Stimulated activated naive CD4-positive, alpha-beta T cell (primary cell): Measurements from ENCODE around the gene RBL1.
A peak's percentile ranks its signal among the peaks of the same experiment; 100 is the strongest.
"Not testable (repeated sequence)": the region's sequence is repeated elsewhere in the genome, so short reads cannot be mapped to it uniquely, and the experiment has no call there.

Source experiments
- DNase-seq, 6 experiments: peaks; one replicate each; lab custom pipeline; 2025; lab: John Stamatoyannopoulos, UW

The RBL1 gene, protein sequence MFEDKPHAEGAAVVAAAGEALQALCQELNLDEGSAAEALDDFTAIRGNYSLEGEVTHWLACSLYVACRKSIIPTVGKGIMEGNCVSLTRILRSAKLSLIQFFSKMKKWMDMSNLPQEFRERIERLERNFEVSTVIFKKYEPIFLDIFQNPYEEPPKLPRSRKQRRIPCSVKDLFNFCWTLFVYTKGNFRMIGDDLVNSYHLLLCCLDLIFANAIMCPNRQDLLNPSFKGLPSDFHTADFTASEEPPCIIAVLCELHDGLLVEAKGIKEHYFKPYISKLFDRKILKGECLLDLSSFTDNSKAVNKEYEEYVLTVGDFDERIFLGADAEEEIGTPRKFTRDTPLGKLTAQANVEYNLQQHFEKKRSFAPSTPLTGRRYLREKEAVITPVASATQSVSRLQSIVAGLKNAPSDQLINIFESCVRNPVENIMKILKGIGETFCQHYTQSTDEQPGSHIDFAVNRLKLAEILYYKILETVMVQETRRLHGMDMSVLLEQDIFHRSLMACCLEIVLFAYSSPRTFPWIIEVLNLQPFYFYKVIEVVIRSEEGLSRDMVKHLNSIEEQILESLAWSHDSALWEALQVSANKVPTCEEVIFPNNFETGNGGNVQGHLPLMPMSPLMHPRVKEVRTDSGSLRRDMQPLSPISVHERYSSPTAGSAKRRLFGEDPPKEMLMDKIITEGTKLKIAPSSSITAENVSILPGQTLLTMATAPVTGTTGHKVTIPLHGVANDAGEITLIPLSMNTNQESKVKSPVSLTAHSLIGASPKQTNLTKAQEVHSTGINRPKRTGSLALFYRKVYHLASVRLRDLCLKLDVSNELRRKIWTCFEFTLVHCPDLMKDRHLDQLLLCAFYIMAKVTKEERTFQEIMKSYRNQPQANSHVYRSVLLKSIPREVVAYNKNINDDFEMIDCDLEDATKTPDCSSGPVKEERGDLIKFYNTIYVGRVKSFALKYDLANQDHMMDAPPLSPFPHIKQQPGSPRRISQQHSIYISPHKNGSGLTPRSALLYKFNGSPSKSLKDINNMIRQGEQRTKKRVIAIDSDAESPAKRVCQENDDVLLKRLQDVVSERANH

DNA sequence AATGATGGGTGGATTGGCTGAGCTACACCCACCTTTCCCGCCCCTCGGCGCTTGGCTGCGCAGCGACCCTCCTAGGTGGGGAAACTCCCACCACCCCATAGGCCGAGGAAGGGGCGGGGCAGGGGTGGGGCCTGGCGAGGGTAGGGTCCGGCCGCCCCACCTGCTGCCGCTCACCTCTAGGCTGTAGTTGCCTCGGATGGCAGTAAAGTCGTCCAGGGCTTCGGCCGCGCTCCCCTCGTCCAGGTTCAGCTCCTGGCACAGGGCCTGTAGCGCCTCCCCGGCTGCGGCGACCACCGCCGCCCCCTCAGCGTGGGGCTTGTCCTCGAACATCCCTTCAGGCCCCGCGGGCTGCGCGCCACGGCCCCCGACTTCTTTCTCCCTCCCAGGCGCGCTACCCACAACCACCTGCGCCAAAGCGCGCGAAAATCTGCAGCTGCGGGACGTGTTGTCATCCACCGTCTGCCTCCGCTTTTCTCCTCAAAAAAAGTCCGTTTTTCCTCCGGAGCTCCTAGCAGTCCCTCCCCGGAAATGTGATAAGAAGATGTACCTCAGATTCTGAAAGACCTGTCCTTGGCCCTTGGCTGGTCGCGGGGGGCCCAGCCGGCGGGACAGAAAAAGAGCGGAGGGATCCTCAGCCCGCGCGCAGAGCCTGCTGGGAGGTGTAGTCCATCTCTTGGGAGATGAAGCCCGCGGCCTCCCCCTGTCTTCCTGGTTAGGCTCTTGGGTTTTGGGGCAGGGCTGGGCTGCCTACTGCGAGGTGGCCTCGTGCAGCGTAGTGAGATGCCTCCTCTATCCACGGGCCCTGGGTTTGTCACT, at the start of gene RBL1:
Gene RBL1, minus strand, starts transcription at position 399 of the 816 bp plus-strand sequence. Its CDS starts 69 bp downstream, at position 330.
- peak; percentile 71 to 98 (median 86) for DNase-seq

DNA sequence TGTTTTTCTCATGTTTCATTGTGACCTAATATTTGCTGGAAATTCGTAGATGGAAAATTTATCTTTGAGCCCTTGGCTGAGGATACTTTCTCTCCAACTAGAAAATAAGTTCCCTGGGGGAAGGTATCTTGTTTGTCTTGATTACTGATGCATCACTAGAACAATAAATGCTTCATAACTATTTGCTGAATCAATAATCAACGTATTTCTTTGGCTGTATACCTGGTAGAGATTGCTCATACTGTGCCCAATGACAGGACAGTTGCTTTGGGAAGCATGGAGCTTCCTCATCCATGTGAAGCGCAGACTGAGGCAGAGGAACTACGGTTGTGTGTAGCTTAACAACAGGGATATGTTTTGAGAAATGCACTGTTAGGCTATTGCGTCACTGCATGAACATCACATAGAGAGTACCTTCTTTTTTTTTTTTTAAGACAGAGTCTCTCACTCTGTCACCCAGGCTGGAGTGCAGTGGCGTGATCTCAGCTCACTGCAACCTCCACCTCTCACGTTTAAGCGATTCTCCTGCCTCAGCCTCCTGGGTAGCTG, 49.1 kb upstream of the RBL1 start:
- no peak for DNase-seq

DNA sequence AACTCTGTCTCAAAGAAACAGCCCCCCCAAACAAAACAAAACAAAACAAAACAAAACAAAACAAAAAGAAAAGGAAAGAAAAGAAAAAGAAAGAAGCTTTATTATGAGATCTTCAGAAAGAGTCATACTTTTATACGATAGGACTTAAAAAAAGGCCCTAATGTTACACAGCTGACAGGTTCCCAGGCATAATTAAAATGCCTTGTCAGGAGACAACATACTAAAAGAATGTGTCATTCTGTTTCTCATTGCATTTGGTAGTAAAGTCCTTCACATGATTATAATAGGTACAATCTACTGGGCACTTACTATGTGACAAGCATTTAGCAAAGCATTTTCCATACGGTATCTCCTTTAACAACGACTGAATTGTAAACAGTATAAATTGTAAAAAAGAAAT, 46.9 kb upstream of the RBL1 start:
- no peak for DNase-seq

DNA sequence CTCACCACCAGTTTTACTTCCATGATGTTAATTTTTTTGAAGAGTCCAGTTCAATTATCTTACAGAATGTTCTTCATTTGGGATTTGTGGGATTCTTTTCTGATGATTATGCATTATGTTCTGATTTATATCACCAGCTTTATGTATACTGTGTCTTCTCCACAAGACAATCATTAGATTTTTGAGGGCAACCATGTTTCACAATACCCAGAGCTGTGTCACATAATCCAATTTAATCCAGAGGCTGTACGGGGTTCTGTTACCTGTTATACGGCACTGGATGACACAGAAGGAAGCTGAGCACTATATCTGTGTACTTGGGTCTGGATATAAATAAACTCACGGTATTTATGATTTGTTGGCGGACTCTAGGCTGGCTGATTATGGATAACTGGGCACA, 41.8 kb upstream of the RBL1 start:
- no peak for DNase-seq

DNA sequence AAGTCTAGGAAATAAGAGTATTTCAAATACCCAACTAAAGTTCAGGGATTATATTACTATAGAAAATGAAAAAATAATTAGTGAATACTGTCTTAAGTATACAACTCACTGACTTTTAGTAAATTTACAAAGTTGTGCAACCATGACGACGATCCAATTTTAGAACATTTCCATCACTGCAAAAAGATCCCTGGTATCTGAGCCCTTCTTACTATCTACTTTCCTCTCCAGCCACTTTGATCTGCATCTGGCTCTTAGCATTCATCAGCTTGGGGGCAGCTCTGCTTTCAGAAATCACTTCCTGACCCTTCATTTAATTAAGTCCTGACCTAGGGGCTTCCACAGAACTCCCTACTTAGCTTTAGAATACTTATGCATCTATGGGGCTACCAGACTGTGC, 38.2 kb upstream of the RBL1 start:
- no peak for DNase-seq

DNA sequence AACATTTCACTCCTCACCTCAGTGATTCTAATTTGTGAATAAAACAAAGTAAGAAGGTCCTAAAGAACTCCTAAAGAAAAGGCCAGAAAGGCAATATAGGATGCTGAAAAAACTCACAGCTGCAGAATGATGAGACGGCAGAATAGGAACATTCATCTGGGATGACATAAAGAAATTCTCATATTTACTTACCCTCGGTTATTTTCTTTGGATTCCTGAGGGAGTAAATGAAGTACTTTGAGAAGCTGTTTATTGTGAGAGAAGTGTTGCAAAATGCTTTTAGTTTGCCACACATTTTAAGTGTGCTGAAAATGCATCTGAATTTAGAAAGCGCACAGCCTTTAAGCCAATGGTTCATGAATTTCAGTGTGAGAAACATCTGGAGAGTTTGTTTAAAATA, 35.7 kb upstream of the RBL1 start:
- no peak for DNase-seq

DNA sequence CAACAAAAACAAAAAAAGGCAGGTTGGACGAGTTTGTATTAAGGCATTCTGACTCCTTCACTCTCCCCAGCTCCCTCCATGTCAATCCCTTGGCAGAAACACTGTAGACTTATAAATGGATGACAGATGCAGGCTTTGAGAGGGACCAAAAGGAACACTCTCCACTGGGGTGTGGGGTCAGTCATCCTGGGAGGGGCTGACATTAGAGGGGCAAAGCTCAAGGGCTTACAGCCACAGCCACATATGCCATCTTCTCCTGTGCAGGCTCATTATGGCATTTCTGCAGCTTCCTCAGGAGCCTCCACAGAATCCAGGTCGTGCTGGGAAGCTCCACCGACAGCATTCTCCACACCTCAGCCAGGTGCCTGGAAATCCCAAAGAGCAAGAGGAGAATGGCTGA, 33.0 kb upstream of the RBL1 start:
- no peak for DNase-seq

DNA sequence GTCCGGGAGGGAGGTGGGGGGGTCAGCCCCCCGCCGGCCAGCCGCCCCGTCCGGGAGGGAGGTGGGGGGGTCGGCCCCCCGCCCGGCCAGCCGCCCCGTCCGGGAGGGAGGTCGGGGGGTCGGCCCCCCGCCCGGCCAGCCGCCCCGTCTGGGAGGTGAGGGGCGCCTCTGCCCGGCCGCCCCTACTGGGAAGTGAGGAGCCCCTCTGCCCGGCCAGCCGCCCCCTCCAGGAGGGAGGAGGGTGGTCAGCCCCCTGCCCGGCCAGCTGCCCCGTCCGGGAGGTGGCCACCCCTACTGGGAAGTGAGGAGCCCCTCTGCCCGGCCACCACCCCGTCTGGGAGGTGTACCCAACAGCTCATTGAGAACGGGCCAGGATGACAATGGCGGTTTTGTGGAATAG, 30.5 kb upstream of the RBL1 start:
- DNase-seq: not testable (repeated sequence)

DNA sequence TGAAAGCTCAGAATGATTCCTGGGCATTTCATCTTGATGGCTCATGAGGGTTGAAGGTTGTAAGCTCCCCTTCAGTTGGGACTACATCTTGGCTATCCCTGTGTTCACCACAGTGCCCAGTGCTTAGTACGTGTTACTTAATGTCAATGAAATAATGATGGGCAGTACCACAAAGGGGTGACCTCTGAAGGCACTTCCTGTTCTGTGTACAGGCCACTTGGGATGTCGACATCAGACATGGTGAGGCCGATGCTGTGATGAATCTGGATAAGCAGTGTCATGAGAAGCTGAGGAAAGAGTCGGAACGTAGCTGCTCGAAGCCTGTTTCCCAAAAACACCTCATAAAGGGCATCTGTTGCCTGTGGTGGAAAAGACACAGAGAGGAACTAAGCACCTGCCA, 27.6 kb upstream of the RBL1 start:
- DNase-seq: no peak

DNA sequence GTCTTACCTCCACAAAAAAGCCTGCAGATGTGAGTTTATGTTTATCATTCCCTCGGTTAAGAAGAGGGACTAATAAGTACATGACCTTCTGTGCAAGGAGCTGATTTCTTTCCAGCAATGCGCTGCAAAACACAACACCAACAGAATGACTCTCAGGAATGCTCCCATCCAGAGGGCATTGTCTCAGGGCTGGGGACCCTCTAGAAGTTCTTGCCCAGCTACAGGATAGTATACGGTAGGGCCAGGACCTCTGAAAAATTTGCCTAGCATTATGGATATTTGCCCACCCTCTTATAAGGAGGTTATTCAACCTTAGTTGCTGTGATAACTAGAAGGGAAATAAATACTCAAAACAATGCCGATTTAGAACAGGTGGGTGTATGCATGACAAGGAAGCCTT, 24.7 kb upstream of the RBL1 start:
- DNase-seq: no peak

DNA sequence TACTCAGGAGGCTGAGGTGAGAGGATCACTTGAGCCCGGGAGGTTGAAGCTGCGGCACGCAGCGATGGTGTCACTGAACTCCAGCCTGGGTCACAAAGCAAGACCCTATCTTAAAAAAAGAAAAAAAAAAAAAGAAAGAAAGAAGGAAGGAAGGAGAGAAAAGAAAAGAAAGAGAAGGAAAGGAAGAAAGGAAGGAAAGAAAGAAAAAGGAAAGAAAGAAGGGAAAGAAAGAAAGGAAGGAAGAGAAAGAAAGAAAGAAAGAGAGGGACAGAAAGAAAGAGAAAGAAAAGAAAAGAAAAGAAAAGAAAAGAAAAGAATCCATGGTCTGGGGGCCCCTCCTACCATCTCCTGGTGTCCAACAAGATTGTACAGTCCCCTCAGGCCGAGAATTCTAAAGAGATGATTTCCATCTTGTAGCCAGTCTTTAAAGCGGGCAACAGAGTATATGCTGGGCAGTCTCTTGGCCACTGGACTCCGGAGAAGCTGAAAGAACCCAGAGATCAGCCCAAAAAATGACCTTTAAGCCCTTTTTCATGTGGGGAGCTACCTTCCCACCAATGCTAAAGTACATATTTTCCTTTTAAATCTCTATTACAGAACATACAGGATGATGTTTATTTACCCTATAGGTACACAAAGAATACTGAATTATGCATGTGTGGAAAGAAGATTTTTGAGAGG, 23.7 kb upstream of the RBL1 start:
- DNase-seq: no peak

DNA sequence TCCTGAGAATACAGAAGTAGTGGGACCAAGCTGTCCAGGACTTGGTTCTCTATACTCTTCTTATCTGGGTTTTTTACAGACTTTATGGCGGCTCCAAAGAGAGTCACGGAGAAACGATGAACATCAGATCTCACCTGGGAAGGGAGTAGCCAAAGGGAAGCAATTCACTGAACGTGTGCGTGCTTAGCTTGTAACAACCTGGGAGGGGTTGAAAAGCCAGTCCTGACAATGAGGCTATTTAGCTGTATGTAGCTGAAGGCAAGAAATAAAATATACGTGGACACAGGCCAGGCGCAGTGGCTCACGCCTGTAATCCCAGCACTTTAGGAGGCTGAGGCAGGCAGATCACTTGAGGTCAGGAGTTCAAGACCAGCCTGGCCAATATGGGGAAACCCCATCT, 18.2 kb upstream of the RBL1 start:
- no peak for DNase-seq

DNA sequence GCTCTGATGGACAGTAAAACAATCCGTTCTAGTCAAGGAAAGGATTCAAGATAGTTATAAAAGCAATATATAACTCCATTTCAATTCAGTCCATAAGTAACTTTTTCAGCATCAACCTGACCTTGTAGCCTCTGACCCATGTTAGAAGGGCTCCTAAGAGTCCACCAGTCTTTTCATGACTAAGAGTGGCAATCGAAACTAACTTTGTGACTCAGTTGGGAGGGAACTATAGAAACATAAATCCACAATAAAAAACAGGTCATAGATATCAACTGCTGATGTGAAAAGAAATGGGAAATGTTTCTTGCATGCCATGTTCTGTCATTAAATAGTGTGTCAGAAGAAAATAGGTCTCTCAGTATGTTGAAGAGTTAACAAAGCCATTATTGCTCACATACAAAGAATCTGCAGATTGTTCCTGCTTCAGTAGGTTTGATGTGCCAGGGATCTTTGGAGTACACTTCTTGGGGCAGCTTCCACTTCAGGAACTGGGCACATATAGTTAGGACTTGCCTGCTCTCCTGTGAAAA, 16.2 kb upstream of the RBL1 start:
- DNase-seq: no peak

DNA sequence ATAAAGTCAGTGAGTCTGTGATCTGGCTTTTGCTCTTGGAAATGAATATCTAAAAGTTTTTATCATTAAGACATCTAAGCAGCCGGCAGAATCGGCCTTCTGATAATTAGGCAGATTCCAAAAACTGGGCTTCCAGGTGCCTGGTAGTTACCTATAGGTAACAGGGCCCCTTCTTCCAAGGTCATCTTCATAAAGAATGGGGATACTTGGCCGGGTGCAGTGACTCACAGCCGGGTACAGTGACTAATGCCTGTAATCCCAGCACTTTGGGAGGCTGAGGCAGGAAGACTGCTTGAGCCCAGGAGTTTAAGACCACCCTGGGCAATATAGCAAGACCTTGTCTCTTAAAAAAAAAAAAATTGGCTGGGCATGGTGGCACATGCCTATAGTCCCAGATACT, 12.9 kb upstream of the RBL1 start:
- no peak for DNase-seq

DNA sequence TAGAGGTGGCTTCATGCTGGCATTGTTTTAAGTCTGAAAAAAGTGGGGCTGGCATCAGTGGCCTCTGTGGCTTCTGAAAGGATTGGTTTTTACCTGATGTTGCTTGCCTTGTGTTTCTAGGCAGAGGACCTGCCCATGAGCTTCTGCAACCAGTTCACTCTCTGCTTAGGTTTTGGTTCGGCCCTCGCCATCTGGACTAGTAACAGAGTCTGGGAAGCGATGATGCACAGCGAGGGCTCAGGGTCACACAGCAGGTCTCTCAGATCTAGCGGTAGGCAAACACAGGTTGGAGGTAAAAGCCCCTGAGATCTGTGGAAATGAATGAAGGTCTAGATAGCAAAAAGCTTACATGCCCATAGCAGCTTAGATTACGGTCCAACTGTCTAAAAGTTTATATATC, 6.8 kb upstream of the RBL1 start:
- no peak for DNase-seq

DNA sequence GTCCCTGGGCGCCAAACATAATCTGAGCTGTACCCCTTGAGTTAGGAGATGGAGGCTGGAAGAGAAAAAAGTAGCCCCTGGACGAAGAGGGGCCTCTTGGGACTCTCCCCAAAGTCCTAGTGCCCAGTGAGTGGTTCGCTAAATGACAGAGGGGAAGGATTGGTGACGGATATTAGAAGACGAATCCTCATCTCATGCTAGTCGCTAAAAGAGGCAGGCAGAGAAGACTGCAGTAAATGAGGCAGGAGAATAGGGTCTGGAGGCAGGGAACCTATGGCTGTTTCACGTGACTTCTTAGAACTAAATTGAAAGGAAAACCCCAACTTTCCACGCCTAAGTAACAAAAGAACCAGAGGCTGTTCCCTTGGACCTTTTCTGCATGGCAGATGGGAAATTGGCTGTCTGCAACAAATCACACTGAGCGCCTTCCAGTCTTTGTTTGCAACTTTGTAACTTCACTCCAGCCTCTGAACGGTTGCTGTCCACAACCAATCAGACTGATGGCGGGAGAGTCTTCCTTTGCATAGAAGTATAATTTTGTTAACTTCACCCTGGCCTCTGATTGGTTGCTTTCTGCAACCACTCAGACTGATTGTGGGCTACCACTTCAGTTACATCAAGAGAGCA, 731 bp upstream of the RBL1 start:
- DNase-seq: no peak

DNA sequence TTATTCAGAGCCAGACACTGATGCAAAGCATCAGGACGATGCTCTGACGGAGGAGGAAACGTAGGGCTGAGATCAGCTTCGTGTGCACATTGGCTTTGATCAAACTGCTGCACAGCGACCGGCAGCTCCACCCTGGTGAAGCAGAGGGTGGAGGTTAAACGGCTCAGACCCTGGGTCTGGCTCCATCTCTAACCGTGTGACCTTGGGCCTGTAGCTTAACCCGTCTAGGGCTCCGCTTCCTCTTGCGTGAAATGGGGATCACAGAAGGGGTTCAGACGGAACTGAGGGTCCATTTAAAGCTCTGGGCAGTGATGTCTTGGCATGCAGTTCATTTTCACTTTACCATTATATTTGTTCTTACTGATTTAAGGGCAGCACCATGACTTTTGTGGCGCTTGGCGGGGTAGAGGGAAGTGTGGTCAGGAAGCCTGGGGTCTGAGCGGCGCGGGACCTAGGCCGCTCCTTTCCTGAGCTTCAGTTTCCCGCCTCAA, 644 bp downstream of the RBL1 start:
- DNase-seq: peak; percentile 34 to 72 (median 58)

DNA sequence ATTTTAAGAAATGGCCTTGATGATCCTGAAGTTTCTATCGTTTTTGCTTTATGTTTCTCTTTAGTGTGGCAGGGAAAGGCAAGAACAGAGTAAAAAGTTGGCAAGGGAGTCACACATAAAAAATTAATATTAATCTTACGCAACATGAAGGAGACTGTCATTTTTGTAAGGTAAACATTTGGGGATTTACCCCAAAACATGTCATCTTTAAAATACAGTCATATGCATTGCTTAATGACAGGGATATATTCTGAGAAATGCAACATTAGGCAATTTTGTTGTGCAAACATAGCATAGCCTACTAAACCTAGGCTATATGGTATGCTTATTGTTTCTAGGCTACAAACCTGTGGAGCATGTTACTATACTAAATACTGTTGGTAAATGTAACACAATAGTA, 5.4 kb downstream of the RBL1 start:
- no peak for DNase-seq

DNA sequence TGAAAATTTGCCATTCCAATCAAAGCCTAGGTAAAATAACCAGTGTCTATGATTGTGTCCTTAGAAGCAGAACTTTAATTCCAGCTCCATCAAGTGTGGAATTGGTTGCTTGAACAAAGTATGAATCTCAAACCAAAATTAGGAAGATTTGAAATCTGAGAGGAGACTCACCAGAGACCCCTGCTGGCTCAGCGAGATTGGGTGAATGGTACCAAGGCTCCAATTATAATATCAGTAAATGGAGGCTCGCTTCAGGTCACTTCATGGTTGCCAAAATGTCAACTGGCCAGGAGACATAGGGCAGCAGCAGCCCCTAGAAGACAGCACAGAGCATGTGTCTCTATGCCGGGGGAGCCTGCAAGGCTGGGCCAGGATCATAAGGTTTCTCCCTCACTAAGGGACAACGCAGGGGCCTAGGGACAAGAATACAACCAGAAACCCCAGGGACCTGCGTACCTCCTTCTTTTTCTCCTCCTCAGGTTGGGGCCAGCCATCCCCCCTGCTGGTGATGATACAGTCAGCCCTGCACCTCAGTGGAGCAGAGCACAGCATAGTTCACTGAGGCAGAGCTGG, 14.0 kb downstream of the RBL1 start:
- DNase-seq: peak; percentile 5 to 63 (median 19)

DNA sequence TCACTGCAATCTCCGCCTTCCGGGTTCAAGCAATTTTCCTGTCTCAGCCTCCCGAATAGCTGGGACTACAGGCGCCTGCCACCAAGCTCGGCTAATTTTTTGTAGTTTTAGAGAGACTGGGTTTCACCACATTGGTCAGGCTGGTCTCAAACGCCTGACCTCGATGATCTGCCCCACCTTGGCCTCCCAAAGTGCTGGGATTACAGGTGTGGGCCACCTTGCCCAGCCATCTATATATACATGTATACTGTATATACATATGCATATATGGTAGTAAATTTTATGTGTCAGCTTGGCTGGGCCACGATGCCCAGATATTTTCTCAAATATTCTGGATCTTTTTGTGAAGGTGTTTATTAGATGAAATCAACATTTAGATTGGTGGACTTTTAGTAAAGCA, 18.8 kb downstream of the RBL1 start:
- DNase-seq: no peak
